Measurements from ENCODE around the gene SLC25A39.

The SLC25A39 gene

GRCh38 chr17:44354582-44355561, 30.2 kb upstream of the SLC25A39 start:
- Histone ChIP-seq H3K36me3 (ENCODE audit: insufficient read depth, low read length) (no peaks in the 10 kb centered on the region), H4K20me1 (ENCODE audit: insufficient read depth, low read length, poor library complexity, severe bottlenecking) (no peaks in the 10 kb centered on the region), H3K4me1 (ENCODE audit: insufficient read depth, low read length, poor library complexity, severe bottlenecking) (no peaks in the 10 kb centered on the region), H3K9me2 (replicated peaks; ENCODE audit: low read depth, low read length) (no peaks in the 10 kb centered on the region), H3K4me3 (ENCODE audit: low read length, poor library complexity, severe bottlenecking) (no peak overlapping the region), H3K27me3 (ENCODE audit: insufficient read depth, low read length, poor library complexity, severe bottlenecking) (no peaks in the 10 kb centered on the region), H3K79me2 (ENCODE audit: insufficient read depth, low read length) (no peaks in the 10 kb centered on the region), H3K4me2 (ENCODE audit: low read depth, low read length, poor library complexity, severe bottlenecking) (no peak overlapping the region), H3K9me3 (ENCODE audit: insufficient read depth, low read depth, low read length) (no peaks in the 10 kb centered on the region), H3F3A (ENCODE audit: low read depth) (no peaks in the 10 kb centered on the region), H2AFZ (ENCODE audit: low read length) (no peak overlapping the region), H3K9ac (ENCODE audit: low read depth, low read length, poor library complexity, severe bottlenecking) (no peak overlapping the region)
- TF ChIP-seq CTCF (conservative IDR thresholded peaks at IDR 0.05; ENCODE audit: low read length) (no peak), EZH2phosphoT487 (IDR thresholded peaks at IDR 0.05; ENCODE audit: borderline replicate concordance) (no peak)

GRCh38 chr17:44353672-44354331, 29.2 kb upstream of the SLC25A39 start:
- H3K4me1 ChIP-seq (ENCODE audit: insufficient read depth, low read length, poor library complexity, severe bottlenecking): no peaks in the 10 kb centered on the region
- TF ChIP-seq EZH2phosphoT487 (IDR thresholded peaks at IDR 0.05; ENCODE audit: borderline replicate concordance): no peak
- TF ChIP-seq CTCF (conservative IDR thresholded peaks at IDR 0.05; ENCODE audit: low read length): no peak
- H3K9ac ChIP-seq (ENCODE audit: low read depth, low read length, poor library complexity, severe bottlenecking): no peak overlapping the region
- no peaks in the 10 kb centered on the region for H3K36me3 ChIP-seq (ENCODE audit: insufficient read depth, low read length)
- H3K4me2 ChIP-seq (ENCODE audit: low read depth, low read length, poor library complexity, severe bottlenecking): no peak overlapping the region
- no peak overlapping the region for H3K4me3 ChIP-seq (ENCODE audit: low read length, poor library complexity, severe bottlenecking)
- H3K9me2 ChIP-seq (replicated peaks; ENCODE audit: low read depth, low read length): no peaks in the 10 kb centered on the region
- no peaks in the 10 kb centered on the region for H4K20me1 ChIP-seq (ENCODE audit: insufficient read depth, low read length, poor library complexity, severe bottlenecking)
- no peak overlapping the region for H2AFZ ChIP-seq (ENCODE audit: low read length)
- H3K79me2 ChIP-seq (ENCODE audit: insufficient read depth, low read length): no peaks in the 10 kb centered on the region
- H3K27me3 ChIP-seq (ENCODE audit: insufficient read depth, low read length, poor library complexity, severe bottlenecking): no peaks in the 10 kb centered on the region
- no peaks in the 10 kb centered on the region for H3K9me3 ChIP-seq (ENCODE audit: insufficient read depth, low read depth, low read length)
- H3F3A ChIP-seq (ENCODE audit: low read depth): no peaks in the 10 kb centered on the region

GRCh38 chr17:44352828-44353671, 28.4 kb upstream of the SLC25A39 start:
- Histone ChIP-seq H3K79me2 (ENCODE audit: insufficient read depth, low read length) (no peaks in the 10 kb centered on the region), H3K4me2 (ENCODE audit: low read depth, low read length, poor library complexity, severe bottlenecking) (no peak overlapping the region), H3K9me2 (replicated peaks; ENCODE audit: low read depth, low read length) (no peaks in the 10 kb centered on the region), H2AFZ (ENCODE audit: low read length) (no peak overlapping the region), H3K4me3 (ENCODE audit: low read length, poor library complexity, severe bottlenecking) (no peak overlapping the region), H3K9me3 (ENCODE audit: insufficient read depth, low read depth, low read length) (no peaks in the 10 kb centered on the region), H3K4me1 (ENCODE audit: insufficient read depth, low read length, poor library complexity, severe bottlenecking) (peaks cover 5% of the 10 kb centered on the region), H4K20me1 (ENCODE audit: insufficient read depth, low read length, poor library complexity, severe bottlenecking) (no peaks in the 10 kb centered on the region), H3K36me3 (ENCODE audit: insufficient read depth, low read length) (no peaks in the 10 kb centered on the region), H3K27me3 (ENCODE audit: insufficient read depth, low read length, poor library complexity, severe bottlenecking) (no peaks in the 10 kb centered on the region), H3K9ac (ENCODE audit: low read depth, low read length, poor library complexity, severe bottlenecking) (no peak overlapping the region), H3F3A (ENCODE audit: low read depth) (no peaks in the 10 kb centered on the region)
- no peak for TF ChIP-seq EZH2phosphoT487 (IDR thresholded peaks at IDR 0.05; ENCODE audit: borderline replicate concordance)
- no peak for TF ChIP-seq CTCF (conservative IDR thresholded peaks at IDR 0.05; ENCODE audit: low read length)

Measured in Loucy (cell line).